GM12892 (cell line): ENCODE results near the gene TXNRD1.

ENCODE experiments used
- POLR2A ChIP-seq: IDR thresholded peaks from 2 replicates; pipeline ENCODE4 v1.6.1; 2011; ENCODE audit warnings: low read depth, low read length, control low read depth
- POLR2AphosphoS5 ChIP-seq: IDR thresholded peaks from 2 replicates; pipeline ENCODE4 v1.6.1; 2011; ENCODE audit warnings: low read depth, low read length, control low read depth

GRCh38 chr12:104243971-104244370, 28.4 kb downstream of the TXNRD1 start:
- no peak for TF ChIP-seq POLR2A
- TF ChIP-seq POLR2AphosphoS5, result no peak
